Neural crest cell (in vitro differentiated cells): ENCODE measurements around the gene ITGB4. TPM values are rescaled to one million over a fixed set of nuclear protein-coding genes. Genes with fewer than 3 reads are reported as not detected.

Source experiments
- DNase-seq: peaks from one replicate; pipeline ENCODE4 v3.0.0; 2021; ENCODE audit warnings: low read depth, mixed read lengths, low spot score
- H3K27ac Mint-ChIP-seq: one replicate; pipeline ENCODE4 v1.8.0; 2021; ENCODE audit warnings: mild to moderate bottlenecking, mixed read lengths; ENCODE audit not compliant: unreplicated experiment
- H3K27me3 Mint-ChIP-seq: 2 replicates; pipeline ENCODE4 v1.8.0; 2021; ENCODE audit warnings: low read depth, mild to moderate bottlenecking, mixed read lengths
- H3K36me3 Mint-ChIP-seq: 2 replicates; pipeline ENCODE4 v1.8.0; 2021; ENCODE audit warnings: low read depth, mild to moderate bottlenecking, mixed read lengths
- H3K4me1 Mint-ChIP-seq: 2 replicates; pipeline ENCODE4 v1.8.0; 2021; ENCODE audit warnings: mixed read lengths
- H3K4me3 Mint-ChIP-seq: one replicate; pipeline ENCODE4 v1.8.0; 2021; ENCODE audit warnings: mild to moderate bottlenecking, mixed read lengths
- H3K9me3 Mint-ChIP-seq: 2 replicates; pipeline ENCODE4 v1.8.0; 2021; ENCODE audit warnings: mixed read lengths
- total RNA-seq: library from RNA; stranded (reverse); gene quantifications from 2 replicates; pipeline ENCODE4 v1.2.1, GENCODE V29; 2021
- TF ChIP-seq, protein P1 (sequence below): fragments of 200-600 bp; sonication (generic); conservative IDR thresholded peaks from 2 replicates; pipeline ENCODE4 v1.5.0; 2021; ENCODE audit warnings: antibody characterized with exemption, mild to moderate bottlenecking

Gene ITGB4
- total RNA-seq, 1 donor from 2014 or later: 1.4 TPM

DNA sequence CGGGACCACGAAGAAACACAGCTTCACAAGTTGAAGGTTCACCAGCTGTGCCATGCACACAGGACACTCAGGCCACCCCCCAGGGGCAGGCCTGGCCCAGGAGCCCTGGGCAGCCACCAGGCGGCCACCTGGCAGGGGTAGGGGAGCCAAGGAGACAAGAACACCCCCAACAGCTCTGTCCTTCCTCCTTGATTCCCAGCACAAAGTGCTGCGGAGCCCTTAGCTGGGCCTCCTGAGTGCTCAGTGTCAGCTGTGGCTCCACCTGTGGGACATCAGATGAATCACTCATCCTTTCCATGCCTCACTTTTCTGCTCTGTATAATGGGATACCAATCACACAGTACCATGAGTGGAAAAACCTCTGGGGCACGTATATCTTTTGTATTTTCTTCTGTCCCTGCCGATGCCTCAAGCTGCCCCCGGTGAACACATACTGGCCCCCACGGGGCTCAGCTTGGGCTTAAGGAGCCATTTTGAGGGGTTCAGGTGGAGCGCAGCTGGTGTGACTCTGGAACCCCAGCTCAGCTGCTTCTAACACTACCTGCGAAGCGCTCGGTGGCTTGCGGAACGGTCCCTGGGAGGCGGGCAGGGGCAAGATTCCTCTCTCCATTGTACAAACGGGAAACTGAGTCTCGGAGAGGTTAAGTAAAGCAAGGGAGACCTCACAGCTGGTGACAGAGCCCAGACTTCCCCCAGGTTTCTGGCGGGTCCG is 31.7 kb downstream of the ITGB4 start:
- DNase-seq: no peak
- Mint-ChIP-seq H3K4me3 (no peak overlapping the region), H3K27ac (no peak overlapping the region), H3K27me3 (no peaks in the 10 kb centered on the region), H3K4me1 (peaks cover 13% of the 10 kb centered on the region), H3K9me3 (no peaks in the 10 kb centered on the region), H3K36me3 (no peaks in the 10 kb centered on the region)
- TF ChIP-seq, protein P1, sequence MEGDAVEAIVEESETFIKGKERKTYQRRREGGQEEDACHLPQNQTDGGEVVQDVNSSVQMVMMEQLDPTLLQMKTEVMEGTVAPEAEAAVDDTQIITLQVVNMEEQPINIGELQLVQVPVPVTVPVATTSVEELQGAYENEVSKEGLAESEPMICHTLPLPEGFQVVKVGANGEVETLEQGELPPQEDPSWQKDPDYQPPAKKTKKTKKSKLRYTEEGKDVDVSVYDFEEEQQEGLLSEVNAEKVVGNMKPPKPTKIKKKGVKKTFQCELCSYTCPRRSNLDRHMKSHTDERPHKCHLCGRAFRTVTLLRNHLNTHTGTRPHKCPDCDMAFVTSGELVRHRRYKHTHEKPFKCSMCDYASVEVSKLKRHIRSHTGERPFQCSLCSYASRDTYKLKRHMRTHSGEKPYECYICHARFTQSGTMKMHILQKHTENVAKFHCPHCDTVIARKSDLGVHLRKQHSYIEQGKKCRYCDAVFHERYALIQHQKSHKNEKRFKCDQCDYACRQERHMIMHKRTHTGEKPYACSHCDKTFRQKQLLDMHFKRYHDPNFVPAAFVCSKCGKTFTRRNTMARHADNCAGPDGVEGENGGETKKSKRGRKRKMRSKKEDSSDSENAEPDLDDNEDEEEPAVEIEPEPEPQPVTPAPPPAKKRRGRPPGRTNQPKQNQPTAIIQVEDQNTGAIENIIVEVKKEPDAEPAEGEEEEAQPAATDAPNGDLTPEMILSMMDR: no peak

DNA sequence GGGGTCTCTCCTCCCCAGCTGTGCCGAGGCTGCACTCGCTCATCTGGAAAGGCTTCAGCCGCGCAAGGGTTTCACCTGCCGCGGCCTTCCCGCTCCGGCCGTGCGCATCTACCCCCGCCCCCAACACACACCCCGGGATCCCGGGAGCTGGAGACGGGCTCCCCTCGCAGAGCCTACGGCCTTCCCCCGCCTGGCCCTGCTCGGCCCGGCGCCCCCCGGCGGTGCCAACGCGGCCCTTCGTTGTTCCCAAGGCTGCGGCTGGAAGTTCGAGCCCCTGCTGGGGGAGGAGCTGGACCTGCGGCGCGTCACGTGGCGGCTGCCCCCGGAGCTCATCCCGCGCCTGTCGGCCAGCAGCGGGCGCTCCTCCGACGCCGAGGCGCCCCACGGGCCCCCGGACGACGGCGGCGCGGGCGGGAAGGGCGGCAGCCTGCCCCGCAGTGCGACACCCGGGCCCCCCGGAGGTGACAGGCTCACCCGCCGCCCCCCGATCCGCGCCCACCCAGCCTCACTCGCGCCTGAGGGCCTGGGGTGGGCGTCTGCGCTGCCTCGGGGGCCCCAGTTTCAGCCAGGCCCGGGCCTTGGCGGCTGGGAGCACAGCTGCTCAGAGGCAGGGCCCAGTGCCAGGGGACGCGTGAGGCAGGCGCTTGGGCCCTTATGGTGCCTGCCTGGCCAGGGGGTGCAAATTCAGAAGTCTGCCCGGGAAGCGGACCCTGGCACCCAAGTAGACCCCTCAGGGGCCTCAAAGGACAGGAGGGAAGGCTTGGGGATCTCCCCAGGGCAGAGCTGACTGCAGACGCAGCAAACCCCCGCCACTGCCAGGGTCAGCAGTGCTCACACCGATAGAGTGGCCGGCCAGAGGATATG is 32.5 kb downstream of the ITGB4 start:
- H3K4me1 Mint-ChIP-seq: peaks cover 13% of the 10 kb centered on the region
- no peak overlapping the region for H3K4me3 Mint-ChIP-seq

DNA sequence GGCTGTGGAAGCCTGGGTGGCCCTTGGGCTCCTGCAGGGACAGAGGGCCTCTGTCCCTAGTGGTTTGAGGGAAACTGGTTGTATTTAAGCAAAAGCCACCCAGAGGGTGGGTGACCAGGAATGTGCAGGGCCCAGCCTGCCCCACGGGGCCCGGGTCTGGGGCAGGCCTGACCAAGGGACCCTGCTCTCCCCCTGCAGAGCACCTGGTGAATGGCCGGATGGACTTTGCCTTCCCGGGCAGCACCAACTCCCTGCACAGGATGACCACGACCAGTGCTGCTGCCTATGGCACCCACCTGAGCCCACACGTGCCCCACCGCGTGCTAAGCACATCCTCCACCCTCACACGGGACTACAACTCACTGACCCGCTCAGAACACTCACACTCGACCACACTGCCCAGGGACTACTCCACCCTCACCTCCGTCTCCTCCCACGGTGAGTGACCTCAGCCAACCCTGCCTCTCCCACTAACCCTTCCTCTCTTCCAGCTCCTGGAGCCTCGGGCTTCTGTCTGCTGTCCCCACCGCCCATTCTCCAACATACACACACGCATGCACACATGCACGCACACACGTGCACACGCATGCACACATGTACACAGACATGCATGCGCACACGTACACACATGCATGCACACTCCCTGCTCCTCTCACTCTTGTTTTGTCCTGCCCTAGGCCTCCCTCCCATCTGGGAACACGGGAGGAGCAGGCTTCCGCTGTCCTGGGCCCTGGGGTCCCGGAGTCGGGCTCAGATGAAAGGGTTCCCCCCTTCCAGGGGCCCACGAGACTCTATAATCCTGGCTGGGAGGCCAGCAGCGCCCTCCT is 33.3 kb downstream of the ITGB4 start:
- H3K27me3 Mint-ChIP-seq: no peaks in the 10 kb centered on the region
- H3K27ac Mint-ChIP-seq: peak overlapping the region; percentile 53
- TF ChIP-seq, protein P1: no peak
- peak overlapping the region; percentile 42 for H3K4me3 Mint-ChIP-seq
- peaks cover 10% of the 10 kb centered on the region for H3K4me1 Mint-ChIP-seq
- no peak for DNase-seq
- no peaks in the 10 kb centered on the region for H3K36me3 Mint-ChIP-seq
- H3K9me3 Mint-ChIP-seq: no peaks in the 10 kb centered on the region

More for the DNA sequence above, 32.5 kb downstream of the ITGB4 start:
- DNase-seq: peak; percentile 62
- Mint-ChIP-seq H3K36me3 (no peaks in the 10 kb centered on the region), H3K27ac (no peak overlapping the region), H3K9me3 (no peaks in the 10 kb centered on the region), H3K27me3 (no peaks in the 10 kb centered on the region)
- TF ChIP-seq, protein P1: peak; percentile 65

DNA sequence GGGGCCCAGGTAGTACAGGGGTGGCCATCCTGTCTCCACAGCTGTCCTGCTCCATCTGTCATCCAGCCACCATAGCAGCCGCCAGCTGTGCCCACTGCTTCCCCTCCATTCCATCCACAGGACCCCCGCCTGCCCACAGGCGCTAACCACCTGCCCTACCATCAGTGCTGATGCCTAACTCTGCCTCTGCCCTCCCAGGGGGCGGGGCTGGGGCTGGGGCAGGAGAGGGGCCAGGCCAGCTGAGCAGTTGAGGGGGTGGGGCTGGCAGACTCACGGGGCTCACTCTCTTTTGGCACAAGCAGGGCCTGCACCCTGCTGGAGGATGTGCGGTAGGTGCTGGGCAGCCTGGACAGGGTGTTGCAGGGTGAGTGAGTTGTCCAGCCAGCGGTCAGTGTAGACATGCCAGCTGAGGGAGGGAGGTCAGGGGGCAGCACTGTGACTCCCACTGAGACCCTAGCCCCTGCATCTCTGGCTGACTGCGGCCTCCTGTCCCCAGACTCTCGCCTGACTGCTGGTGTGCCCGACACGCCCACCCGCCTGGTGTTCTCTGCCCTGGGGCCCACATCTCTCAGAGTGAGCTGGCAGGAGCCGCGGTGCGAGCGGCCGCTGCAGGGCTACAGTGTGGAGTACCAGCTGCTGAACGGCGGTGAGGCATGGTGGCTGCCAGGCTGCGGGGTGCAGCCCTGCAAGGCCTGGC is 34.1 kb downstream of the ITGB4 start:
- TF ChIP-seq, protein P1: no peak
- no peak overlapping the region for H3K4me3 Mint-ChIP-seq
- no peaks in the 10 kb centered on the region for H3K9me3 Mint-ChIP-seq
- H3K4me1 Mint-ChIP-seq: peaks cover 6% of the 10 kb centered on the region
- no peaks in the 10 kb centered on the region for H3K36me3 Mint-ChIP-seq
- no peaks in the 10 kb centered on the region for H3K27me3 Mint-ChIP-seq
- DNase-seq: no peak
- no peak overlapping the region for H3K27ac Mint-ChIP-seq

DNA sequence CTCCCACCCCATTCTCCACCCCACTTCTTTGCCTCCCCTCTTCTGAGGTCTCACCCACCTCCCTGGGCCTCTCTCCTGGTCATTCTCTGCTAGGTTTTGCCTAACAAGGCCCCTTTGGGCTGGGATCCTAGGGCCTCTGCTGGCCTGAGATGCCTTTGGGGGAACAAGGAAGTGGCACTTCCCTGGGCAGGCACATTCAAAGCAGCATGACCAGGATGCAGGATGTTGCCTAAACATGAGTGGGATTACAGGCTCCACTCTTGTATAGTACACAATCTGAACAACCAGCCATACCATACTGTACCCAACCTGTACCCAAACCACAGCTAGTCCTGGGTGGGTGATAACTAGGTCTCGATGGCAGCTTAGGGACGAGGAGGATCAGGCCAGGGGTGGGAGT is 34.7 kb downstream of the ITGB4 start:
- Mint-ChIP-seq H3K4me1 (peaks cover 6% of the 10 kb centered on the region), H3K27me3 (no peaks in the 10 kb centered on the region), H3K4me3 (peak overlapping the region; percentile 38), H3K36me3 (no peaks in the 10 kb centered on the region), H3K9me3 (no peaks in the 10 kb centered on the region), H3K27ac (no peak overlapping the region)
- DNase-seq: no peak
- TF ChIP-seq, protein P1: no peak
